Tibial nerve (tissue), 4 donors: ENCODE results near the gene CRYGB.

Experiments
- EP300 ChIP-seq, 2 donors: sonication (generic); formaldehyde crosslinking; IDR thresholded peaks; one replicate each; pipeline ENCODE4 v1.6.1; 2017; ENCODE audit warnings: antibody characterized with exemption in 2 of 2, mild to moderate bottlenecking in 1 of 2
- POLR2A ChIP-seq, 2 donors: fragments of 450-650 bp; IDR thresholded peaks; one replicate each; pipeline ENCODE4 v1.6.1; 2017; ENCODE audit warnings: antibody characterized with exemption in 2 of 2, mild to moderate bottlenecking in 2 of 2, moderate library complexity in 2 of 2
- TF ChIP-seq, protein P1 (sequence below), 5 experiments: fragments of 200-600 bp in 3 of 5; fragments of 450-650 bp in 2 of 5; sonication (generic) in 3 of 5; IDR thresholded peaks; one replicate each; pipeline ENCODE4 v1.5.1; 2016 to 2019; ENCODE audit warnings: antibody characterized with exemption in 5 of 5, mild to moderate bottlenecking in 3 of 5, moderate library complexity in 2 of 5

DNA sequence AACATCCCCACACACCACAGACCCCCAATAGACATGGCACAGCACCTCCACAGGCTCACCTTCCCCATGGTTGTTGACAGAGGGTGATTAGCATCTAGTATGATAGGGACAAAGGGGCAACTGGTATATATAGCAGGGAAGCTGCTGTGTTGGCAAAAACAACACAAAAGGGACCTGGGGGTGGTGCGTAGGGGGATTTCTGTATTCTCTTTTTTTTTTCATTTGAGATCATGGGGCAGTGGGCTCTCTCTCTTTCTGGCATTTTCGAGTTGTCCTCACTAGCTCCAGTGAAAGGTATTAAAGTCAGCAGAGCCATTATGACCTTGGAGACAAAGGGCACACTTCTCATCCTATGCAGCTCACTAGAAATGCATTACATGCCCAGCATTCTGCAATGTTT is 17.5 kb upstream of the CRYGB start, which contains the start of gene CRYGA:
- TF ChIP-seq, protein P1, sequence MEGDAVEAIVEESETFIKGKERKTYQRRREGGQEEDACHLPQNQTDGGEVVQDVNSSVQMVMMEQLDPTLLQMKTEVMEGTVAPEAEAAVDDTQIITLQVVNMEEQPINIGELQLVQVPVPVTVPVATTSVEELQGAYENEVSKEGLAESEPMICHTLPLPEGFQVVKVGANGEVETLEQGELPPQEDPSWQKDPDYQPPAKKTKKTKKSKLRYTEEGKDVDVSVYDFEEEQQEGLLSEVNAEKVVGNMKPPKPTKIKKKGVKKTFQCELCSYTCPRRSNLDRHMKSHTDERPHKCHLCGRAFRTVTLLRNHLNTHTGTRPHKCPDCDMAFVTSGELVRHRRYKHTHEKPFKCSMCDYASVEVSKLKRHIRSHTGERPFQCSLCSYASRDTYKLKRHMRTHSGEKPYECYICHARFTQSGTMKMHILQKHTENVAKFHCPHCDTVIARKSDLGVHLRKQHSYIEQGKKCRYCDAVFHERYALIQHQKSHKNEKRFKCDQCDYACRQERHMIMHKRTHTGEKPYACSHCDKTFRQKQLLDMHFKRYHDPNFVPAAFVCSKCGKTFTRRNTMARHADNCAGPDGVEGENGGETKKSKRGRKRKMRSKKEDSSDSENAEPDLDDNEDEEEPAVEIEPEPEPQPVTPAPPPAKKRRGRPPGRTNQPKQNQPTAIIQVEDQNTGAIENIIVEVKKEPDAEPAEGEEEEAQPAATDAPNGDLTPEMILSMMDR (IDR thresholded peaks at IDR 0.05), result no peak
- TF ChIP-seq EP300 (IDR thresholded peaks at IDR 0.05) (no peak), POLR2A (IDR thresholded peaks at IDR 0.05) (no peak)
